HepG2 (cell line): ENCODE data around the gene SLC35B2. TPM values are rescaled to one million over a fixed set of nuclear protein-coding genes. Genes with fewer than 3 reads are reported as not detected.

Experiments
- ATAC-seq: fragments of 200-7000 bp; cut with Tn5 transposase; 3 replicates; pipeline ENCODE4 v1.9.1; 2020; ENCODE audit warnings: mild to moderate bottlenecking, moderate library complexity
- BruUV-seq: library from RNA; stranded (reverse); fragments of 400-500 nt; replicated peaks from 2 replicates; lab custom pipeline; 2021; lab: Mats Ljungman, UMichigan
- CTCF ChIA-PET: fragments of 300-600 bp; formaldehyde crosslinking; extraction: SDS; loops from one replicate; lab custom pipeline; 2021; ENCODE audit warnings: low total read pairs, inconsistent platforms, low intra/inter-chr PET ratio; lab: Yijun Ruan, JAX
- POLR2A ChIA-PET: fragments of 350-600 bp; sonication (Branson Sonifier 250); formaldehyde crosslinking; loops from one replicate; lab custom pipeline; 2020; ENCODE audit warnings: antibody characterized with exemption, inconsistent platforms; lab: Yijun Ruan, JAX
- DNase-seq: peaks from one replicate; pipeline ENCODE4 v3.0.0-alpha.2; 2015; ENCODE audit warnings: low spot score
- FAIRE-seq: peaks from 3 replicates; lab custom pipeline; 2011; peaks lifted over from hg19 to GRCh38; lab: Jason Lieb, UNC
- H2AFZ ChIP-seq: one replicate; pipeline ENCODE4 v1.6.1; 2011; ENCODE audit warnings: low read length, inconsistent platforms
- H3K27ac ChIP-seq: fragments of 300-600 bp; 3 replicates; pipeline ENCODE4 v1.8.0; 2011; ENCODE audit warnings: mixed run types, mild to moderate bottlenecking, mixed read lengths, low read length, inconsistent platforms; ENCODE audit not compliant: insufficient read depth; ENCODE audit errors: extremely low read length
- H3K27me3 ChIP-seq, 2 experiments: fragments of 200-600 bp in 1 of 2; 2 replicates in 1 of 2; 3 replicates in 1 of 2; pipeline versions ENCODE4 v1.6.0 to v1.8.0; 2011; ENCODE audit warnings: low read length in 2 of 2, mild to moderate bottlenecking in 2 of 2, moderate library complexity in 2 of 2, inconsistent platforms in 1 of 2; ENCODE audit not compliant: insufficient read depth in 2 of 2, control insufficient read depth in 1 of 2
- H3K36me3 ChIP-seq, 2 experiments: fragments of 200-600 bp in 1 of 2; replicated peaks in 1 of 2; 2 replicates in 1 of 2; 3 replicates in 1 of 2; pipeline versions ENCODE4 v1.5.1 to v1.8.0; 2011; ENCODE audit warnings: low read length in 2 of 2, inconsistent platforms in 1 of 2; ENCODE audit not compliant: insufficient read depth in 2 of 2, control insufficient read depth in 1 of 2
- H3K4me1 ChIP-seq: 2 replicates; pipeline ENCODE4 v1.5.1; 2012; ENCODE audit warnings: low read length, inconsistent platforms; ENCODE audit not compliant: insufficient read depth
- H3K4me2 ChIP-seq: 2 replicates; pipeline ENCODE4 v1.6.0; 2011; ENCODE audit warnings: low read depth, low read length, inconsistent platforms
- H3K4me3 ChIP-seq, 3 experiments: fragments of 200-600 bp in 1 of 3; sonication (generic), shearing (Covaris generic) in 1 of 3; replicated peaks in 1 of 3; 2 replicates each; pipeline ENCODE4 v1.5.1; 2011 to 2016; ENCODE audit warnings: low read length in 3 of 3, inconsistent platforms in 2 of 3, low read depth in 2 of 3, mild to moderate bottlenecking in 2 of 3, control low read depth in 1 of 3, mixed read lengths in 1 of 3; ENCODE audit not compliant: insufficient read depth in 1 of 3
- H3K79me2 ChIP-seq: one replicate; pipeline ENCODE4 v1.6.1; 2011; ENCODE audit warnings: low read length, inconsistent platforms; ENCODE audit not compliant: insufficient read depth
- H3K9ac ChIP-seq: 2 replicates; pipeline ENCODE4 v1.6.0; 2011; ENCODE audit warnings: mild to moderate bottlenecking, low read depth, low read length, inconsistent platforms; ENCODE audit not compliant: insufficient read depth
- H3K9me3 ChIP-seq: 2 replicates; pipeline ENCODE4 v1.5.1; 2012; ENCODE audit warnings: mild to moderate bottlenecking, low read length
- H4K20me1 ChIP-seq: 2 replicates; pipeline ENCODE4 v1.6.0; 2011; ENCODE audit warnings: inconsistent platforms, mild to moderate bottlenecking, low read length, moderate library complexity; ENCODE audit not compliant: insufficient read depth
- GLI4 ChIP-seq: sonication (generic); formaldehyde crosslinking; IDR thresholded peaks from 2 replicates; pipeline ENCODE4 v1.5.1; 2020; ENCODE audit warnings: missing genetic modification reagents, mild to moderate bottlenecking, moderate library complexity, borderline replicate concordance
- IKZF4 ChIP-seq: sonication (generic); formaldehyde crosslinking; IDR thresholded peaks from 2 replicates; pipeline ENCODE4 v1.5.1; 2020; ENCODE audit warnings: borderline replicate concordance, mild to moderate bottlenecking, low read depth, missing genetic modification reagents; ENCODE audit errors: not compliant biosample characterization
- PHF20 ChIP-seq: sonication (generic); formaldehyde crosslinking; IDR thresholded peaks from 2 replicates; pipeline ENCODE4 v1.5.0; 2020; ENCODE audit warnings: mild to moderate bottlenecking, missing genetic modification reagents
- POLR2AphosphoS5 ChIP-seq: IDR thresholded peaks from 2 replicates; pipeline ENCODE4 v1.6.1; 2012; ENCODE audit warnings: low read depth, low read length
- RARA ChIP-seq: IDR thresholded peaks from 2 replicates; pipeline ENCODE4 v1.6.1; 2016; ENCODE audit warnings: missing genetic modification reagents, missing compliant biosample characterization
- SRY ChIP-seq: sonication (generic); formaldehyde crosslinking; IDR thresholded peaks from 2 replicates; pipeline ENCODE4 v1.8.0; 2022; ENCODE audit warnings: mild to moderate bottlenecking, missing genetic modification reagents
- TCF12 ChIP-seq, 2 experiments: fragments of 450-650 bp in 1 of 2; sonication (generic) in 1 of 2; formaldehyde crosslinking in 1 of 2; IDR thresholded peaks; 2 replicates each; pipeline versions ENCODE4 v1.6.1 to v1.8.0; 2017 to 2022; ENCODE audit warnings: antibody characterized with exemption in 1 of 2, mild to moderate bottlenecking in 1 of 2, missing genetic modification reagents in 1 of 2, moderate library complexity in 1 of 2
- ZMYM4 ChIP-seq: sonication (generic); formaldehyde crosslinking; IDR thresholded peaks from 2 replicates; pipeline ENCODE4 v1.8.1; 2023; ENCODE audit warnings: mild to moderate bottlenecking, missing genetic modification reagents
- ZNF33B ChIP-seq: sonication (generic); formaldehyde crosslinking; IDR thresholded peaks from 2 replicates; pipeline ENCODE4 v1.5.1; 2020; ENCODE audit warnings: mild to moderate bottlenecking, missing genetic modification reagents
- ZNF558 ChIP-seq: sonication (generic); formaldehyde crosslinking; IDR thresholded peaks from 2 replicates; pipeline ENCODE4 v1.9.0; 2022; ENCODE audit warnings: mild to moderate bottlenecking, missing genetic modification reagents, borderline replicate concordance
- ZNF703 ChIP-seq: sonication (generic); formaldehyde crosslinking; IDR thresholded peaks from 2 replicates; pipeline ENCODE4 v1.5.1; 2020; ENCODE audit warnings: missing genetic modification reagents, mild to moderate bottlenecking, moderate library complexity, borderline replicate concordance
- ZNF839 ChIP-seq: sonication (generic); formaldehyde crosslinking; IDR thresholded peaks from 2 replicates; pipeline ENCODE4 v1.4.0; 2020; ENCODE audit warnings: missing genetic modification reagents, mild to moderate bottlenecking, borderline replicate concordance
- WGBS: methylation state at CpG from one replicate; pipeline ENCODE4 v1.1.6; 2017; ENCODE audit warnings: low lambda C conversion rate; 5-methylcytosine and 5-hydroxymethylcytosine counted together
- in situ Hi-C: cut with HindIII; loops from 2 replicates; pipeline ENCODE4 v1.10.0; 2017; ENCODE audit warnings: low pct_unique_long_range_greater_than_20kb; ENCODE audit not compliant: extremely low pct_ligation_motif_present
- intact Hi-C: fragments of 100-400 bp; cut with micrococcal nuclease; formaldehyde crosslinking; loops from one replicate; pipeline ENCODE4 v1.10.0; 2022; ENCODE audit not compliant: unreplicated experiment
- polyA plus RNA-seq, 8 experiments: library from polyadenylated mRNA; depleted of rRNA in 3 of 8; stranded (reverse) in 7 of 8; unstranded in 1 of 8; fragments of >200 nt; fragmentation: Illumina TruSeq in 4 of 8; extraction: Trizol in 4 of 8; gene quantifications; 2 replicates each; pipeline versions ENCODE4 v1.2.1 to v1.2.3, GENCODE V29; 2011 to 2016; ENCODE audit warnings: low read depth in 4 of 8, missing spikeins in 1 of 8, mixed read lengths in 1 of 8; ENCODE audit not compliant: insufficient read depth in 1 of 8
- total RNA-seq, 5 experiments: library from RNA; depleted of rRNA; stranded (reverse); fragments of >200 nt; fragmentation: Illumina TruSeq; extraction: Trizol; gene quantifications; 2 replicates each; pipeline ENCODE4 v1.2.3, GENCODE V29; 2016; ENCODE audit warnings: low read depth in 1 of 5
- TF ChIP-seq, protein P1 (sequence below): sonication (generic); formaldehyde crosslinking; IDR thresholded peaks from 2 replicates; pipeline ENCODE4 v1.5.1; 2020; ENCODE audit warnings: missing genetic modification reagents, mild to moderate bottlenecking, borderline replicate concordance
- TF ChIP-seq, protein P2 (sequence below): sonication (generic); formaldehyde crosslinking; IDR thresholded peaks from 2 replicates; pipeline ENCODE4 v1.5.1; 2020; ENCODE audit warnings: missing genetic modification reagents, mild to moderate bottlenecking, borderline replicate concordance
- TF ChIP-seq, protein P3 (sequence below): IDR thresholded peaks from 2 replicates; pipeline ENCODE4 v1.6.1; 2012; ENCODE audit warnings: low read length, improper control_type of control experiment

SLC35B2 gene
- total and polyA plus RNA-seq, 2 of the 13 experiments (the other 11 are each of a cell fraction or from before 2014, with no cell fraction given), result 61.1 to 148 TPM

DNA sequence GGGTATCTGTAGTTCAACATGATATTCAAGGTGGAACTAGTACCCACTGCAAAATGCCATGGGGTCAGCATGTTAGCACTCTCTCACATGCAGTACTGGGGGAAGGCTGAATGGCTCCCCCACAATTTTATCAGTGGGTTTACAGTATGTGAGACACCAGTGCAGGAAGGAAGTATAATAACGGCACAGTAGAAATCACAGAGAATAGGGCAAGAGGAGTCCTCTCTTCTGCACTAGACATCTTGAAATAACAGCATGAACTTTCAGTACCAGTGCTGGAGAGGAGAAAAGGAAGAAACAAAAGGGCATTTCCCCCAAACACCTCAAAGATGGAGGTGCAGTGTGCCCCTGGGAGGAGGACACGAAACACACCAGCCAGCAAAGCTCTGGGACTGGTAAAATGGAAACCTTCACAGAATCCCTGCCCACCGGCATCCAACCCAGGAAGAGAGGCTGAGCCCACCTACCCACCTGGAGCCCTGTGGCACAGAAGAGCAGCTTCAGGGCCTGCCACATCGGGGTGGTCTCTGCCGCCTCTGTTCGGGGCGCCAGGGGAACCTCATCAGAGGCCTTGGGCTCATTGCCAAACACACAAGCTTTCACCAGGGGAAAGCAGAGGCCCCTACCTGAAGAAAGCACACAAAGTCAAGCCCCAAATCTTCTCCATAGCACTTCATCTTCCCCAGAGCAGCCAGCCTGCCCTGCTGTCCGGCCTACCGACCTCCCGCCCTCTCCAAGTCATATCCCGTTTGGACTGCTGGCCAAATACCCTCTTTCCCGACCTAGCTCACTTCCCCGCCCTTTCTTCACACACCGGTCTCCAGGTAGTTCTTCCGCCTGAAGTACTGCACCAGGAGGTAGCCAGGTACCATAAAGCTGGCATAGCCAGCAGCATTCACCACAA, 1.2 kb downstream of the SLC35B2 start:
- intact Hi-C loops, result no loop called here
- in situ Hi-C loops, result no loop called here
- ChIA-PET CTCF (no interaction called here), POLR2A (interaction anchor here (0.6 to 6.0 kb wide), 30 partner anchors 8 to 627 kb away, joined by 3 to 264 read pairs (median 5); partner anchors contain the start of genes AARS2, CDC5L, GTPBP2 and HSP90AB1)
- TSS peak; percentile 40 for BruUV-seq
- peak overlapping the region; percentile 96 for H3K4me2 ChIP-seq
- H3K4me1 ChIP-seq, result peaks cover 61% of the 10 kb centered on the region
- H3K79me2 ChIP-seq, result peaks cover 22% of the 10 kb centered on the region
- peaks cover 30 to 57% of the 10 kb centered on the region in 2 experiments for H3K36me3 ChIP-seq
- 21% methylated on average over 14 of the region's 15 CpGs for WGBS
- no peaks in the 10 kb centered on the region for H3K9me3 ChIP-seq
- peak overlapping the region; percentile 66 to 84 (median 71) for H3K4me3 ChIP-seq
- peak overlapping the region; percentile 92 for H3K9ac ChIP-seq
- peak overlapping the region; percentile 93 for H3K27ac ChIP-seq
- H2AFZ ChIP-seq, result no peak overlapping the region
- ATAC-seq (peak; percentile 35), FAIRE-seq (no peak), DNase-seq (no peak)
- no peaks in the 10 kb centered on the region; a peak in 1 of 5 replicates for H3K27me3 ChIP-seq
- peaks cover 54% of the 10 kb centered on the region for H4K20me1 ChIP-seq
- TF ChIP-seq ZNF839 (no peak), PHF20 (CRISPR knock-in tag) (no peak), ZNF703 (CRISPR knock-in tag) (0 out of 2 replicates have a peak, but pooled peaks have one; percentile 9), POLR2AphosphoS5 (peak; percentile 32; the same call in 1 of the 2 replicates), IKZF4 (CRISPR knock-in tag) (peak; percentile 40), GLI4 (CRISPR knock-in tag) (0 out of 2 replicates have a peak, but pooled peaks have one; percentile 18), RARA (CRISPR knock-in tag) (no peak), TCF12 (IDR thresholded peaks at IDR 0.05) (no peak), TCF12 (CRISPR knock-in tag; IDR thresholded peaks at IDR 0.05) (peak; percentile 46; the same call in 1 of the 2 replicates), ZMYM4 (0 out of 2 replicates have a peak, but pooled peaks have one; percentile 15), ZNF558 (CRISPR knock-in tag) (0 out of 2 replicates have a peak, but pooled peaks have one; percentile 18), SRY (CRISPR knock-in tag) (0 out of 2 replicates have a peak, but pooled peaks have one; percentile 33), ZNF33B (CRISPR knock-in tag) (peak; percentile 49; the same call in 1 of the 2 replicates)
- TF ChIP-seq, protein P1, sequence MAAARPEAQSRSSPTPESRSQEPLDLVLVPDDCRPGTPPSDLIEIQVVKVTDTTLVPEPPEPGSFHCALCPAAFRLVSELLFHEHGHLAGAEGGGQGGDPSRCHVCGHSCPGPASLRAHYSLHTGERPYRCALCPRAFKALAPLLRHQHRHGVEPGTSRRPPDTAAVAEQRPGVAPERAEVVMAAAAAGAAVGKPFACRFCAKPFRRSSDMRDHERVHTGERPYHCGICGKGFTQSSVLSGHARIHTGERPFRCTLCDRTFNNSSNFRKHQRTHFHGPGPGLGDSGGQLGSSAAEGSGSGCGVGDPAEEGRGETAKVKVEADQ (CRISPR knock-in tag), result peak; percentile 13; the same call in 1 of the 2 replicates
- TF ChIP-seq, protein P2, sequence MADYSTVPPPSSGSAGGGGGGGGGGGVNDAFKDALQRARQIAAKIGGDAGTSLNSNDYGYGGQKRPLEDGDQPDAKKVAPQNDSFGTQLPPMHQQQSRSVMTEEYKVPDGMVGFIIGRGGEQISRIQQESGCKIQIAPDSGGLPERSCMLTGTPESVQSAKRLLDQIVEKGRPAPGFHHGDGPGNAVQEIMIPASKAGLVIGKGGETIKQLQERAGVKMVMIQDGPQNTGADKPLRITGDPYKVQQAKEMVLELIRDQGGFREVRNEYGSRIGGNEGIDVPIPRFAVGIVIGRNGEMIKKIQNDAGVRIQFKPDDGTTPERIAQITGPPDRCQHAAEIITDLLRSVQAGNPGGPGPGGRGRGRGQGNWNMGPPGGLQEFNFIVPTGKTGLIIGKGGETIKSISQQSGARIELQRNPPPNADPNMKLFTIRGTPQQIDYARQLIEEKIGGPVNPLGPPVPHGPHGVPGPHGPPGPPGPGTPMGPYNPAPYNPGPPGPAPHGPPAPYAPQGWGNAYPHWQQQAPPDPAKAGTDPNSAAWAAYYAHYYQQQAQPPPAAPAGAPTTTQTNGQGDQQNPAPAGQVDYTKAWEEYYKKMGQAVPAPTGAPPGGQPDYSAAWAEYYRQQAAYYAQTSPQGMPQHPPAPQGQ, result 0 out of 2 replicates have a peak, but pooled peaks have one; percentile 38
- TF ChIP-seq, protein P3, sequence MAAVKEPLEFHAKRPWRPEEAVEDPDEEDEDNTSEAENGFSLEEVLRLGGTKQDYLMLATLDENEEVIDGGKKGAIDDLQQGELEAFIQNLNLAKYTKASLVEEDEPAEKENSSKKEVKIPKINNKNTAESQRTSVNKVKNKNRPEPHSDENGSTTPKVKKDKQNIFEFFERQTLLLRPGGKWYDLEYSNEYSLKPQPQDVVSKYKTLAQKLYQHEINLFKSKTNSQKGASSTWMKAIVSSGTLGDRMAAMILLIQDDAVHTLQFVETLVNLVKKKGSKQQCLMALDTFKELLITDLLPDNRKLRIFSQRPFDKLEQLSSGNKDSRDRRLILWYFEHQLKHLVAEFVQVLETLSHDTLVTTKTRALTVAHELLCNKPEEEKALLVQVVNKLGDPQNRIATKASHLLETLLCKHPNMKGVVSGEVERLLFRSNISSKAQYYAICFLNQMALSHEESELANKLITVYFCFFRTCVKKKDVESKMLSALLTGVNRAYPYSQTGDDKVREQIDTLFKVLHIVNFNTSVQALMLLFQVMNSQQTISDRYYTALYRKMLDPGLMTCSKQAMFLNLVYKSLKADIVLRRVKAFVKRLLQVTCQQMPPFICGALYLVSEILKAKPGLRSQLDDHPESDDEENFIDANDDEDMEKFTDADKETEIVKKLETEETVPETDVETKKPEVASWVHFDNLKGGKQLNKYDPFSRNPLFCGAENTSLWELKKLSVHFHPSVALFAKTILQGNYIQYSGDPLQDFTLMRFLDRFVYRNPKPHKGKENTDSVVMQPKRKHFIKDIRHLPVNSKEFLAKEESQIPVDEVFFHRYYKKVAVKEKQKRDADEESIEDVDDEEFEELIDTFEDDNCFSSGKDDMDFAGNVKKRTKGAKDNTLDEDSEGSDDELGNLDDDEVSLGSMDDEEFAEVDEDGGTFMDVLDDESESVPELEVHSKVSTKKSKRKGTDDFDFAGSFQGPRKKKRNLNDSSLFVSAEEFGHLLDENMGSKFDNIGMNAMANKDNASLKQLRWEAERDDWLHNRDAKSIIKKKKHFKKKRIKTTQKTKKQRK, result peak; percentile 23; the same call in 1 of the 2 replicates
